OCI-LY1 (cell line): ENCODE measurements around the gene CCND1.

ENCODE experiments used
- EZH2 ChIP-seq: fragments of 200-600 bp; sonication (generic), shearing (Covaris generic); IDR thresholded peaks from 2 replicates; pipeline ENCODE4 v1.8.0; 2017; ENCODE audit warnings: borderline replicate concordance, mixed run types, mild to moderate bottlenecking, antibody characterized with exemption, low read length, moderate library complexity, mixed read lengths
- TF ChIP-seq, protein P1 (sequence below): fragments of 200-600 bp; sonication (generic), shearing (Covaris generic); IDR thresholded peaks from 2 replicates; pipeline ENCODE4 v1.5.1; 2017; ENCODE audit warnings: mild to moderate bottlenecking, antibody characterized with exemption, low read length, moderate library complexity, mixed read lengths

DNA sequence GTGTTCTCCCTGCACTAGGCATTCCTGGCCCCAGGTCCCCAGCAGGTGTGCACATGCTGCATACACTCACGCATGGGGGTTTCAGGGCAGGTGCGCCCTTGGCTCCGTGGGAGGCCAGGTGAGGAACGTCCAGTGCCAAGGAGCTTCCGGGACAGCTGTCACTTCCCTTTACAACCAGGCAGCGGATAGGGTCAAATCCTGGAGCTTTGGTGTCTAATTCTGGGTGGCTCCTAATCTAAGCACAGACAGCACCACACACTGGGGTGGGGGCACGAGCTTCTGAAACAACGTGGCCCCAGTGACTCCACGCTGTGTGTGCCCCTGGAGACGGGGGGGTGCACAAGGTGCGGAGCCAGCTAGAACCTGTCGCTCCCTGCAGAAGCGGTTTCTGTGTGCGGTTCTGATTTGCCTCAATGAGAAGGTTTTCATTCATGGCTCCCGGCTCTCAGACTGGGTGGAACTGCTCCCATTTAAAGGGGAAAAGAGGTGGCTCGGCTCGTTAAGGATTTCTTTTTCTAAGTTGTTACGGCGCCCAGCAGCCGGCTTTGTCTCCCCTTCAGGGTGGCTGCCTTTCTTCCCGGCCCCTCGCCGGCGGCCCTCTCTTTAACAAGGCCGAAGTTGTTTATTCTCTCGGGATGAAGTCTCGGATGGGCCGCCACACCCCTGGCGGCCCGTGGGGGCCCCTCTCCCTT lies 5.0 kb downstream of the CCND1 start:
- TF ChIP-seq, protein P1, sequence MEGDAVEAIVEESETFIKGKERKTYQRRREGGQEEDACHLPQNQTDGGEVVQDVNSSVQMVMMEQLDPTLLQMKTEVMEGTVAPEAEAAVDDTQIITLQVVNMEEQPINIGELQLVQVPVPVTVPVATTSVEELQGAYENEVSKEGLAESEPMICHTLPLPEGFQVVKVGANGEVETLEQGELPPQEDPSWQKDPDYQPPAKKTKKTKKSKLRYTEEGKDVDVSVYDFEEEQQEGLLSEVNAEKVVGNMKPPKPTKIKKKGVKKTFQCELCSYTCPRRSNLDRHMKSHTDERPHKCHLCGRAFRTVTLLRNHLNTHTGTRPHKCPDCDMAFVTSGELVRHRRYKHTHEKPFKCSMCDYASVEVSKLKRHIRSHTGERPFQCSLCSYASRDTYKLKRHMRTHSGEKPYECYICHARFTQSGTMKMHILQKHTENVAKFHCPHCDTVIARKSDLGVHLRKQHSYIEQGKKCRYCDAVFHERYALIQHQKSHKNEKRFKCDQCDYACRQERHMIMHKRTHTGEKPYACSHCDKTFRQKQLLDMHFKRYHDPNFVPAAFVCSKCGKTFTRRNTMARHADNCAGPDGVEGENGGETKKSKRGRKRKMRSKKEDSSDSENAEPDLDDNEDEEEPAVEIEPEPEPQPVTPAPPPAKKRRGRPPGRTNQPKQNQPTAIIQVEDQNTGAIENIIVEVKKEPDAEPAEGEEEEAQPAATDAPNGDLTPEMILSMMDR, result no peak
- no peak for TF ChIP-seq EZH2
